Tibial nerve (tissue), 4 donors: ENCODE measurements around the gene CRYGD. TPM values are rescaled to one million over a fixed set of nuclear protein-coding genes. Genes with fewer than 3 reads are reported as not detected.

ENCODE experiments used
- DNase-seq, 2 donors: peaks; one replicate each; pipeline ENCODE4 v3.0.0-alpha.2; 2019; ENCODE audit warnings: low spot score in 2 of 2
- H3K27ac ChIP-seq, 4 donors: fragments of 200-600 bp; sonication (generic) in 3 of 4; one replicate each; pipeline ENCODE4 v1.5.1; 2017 to 2019; ENCODE audit warnings: mild to moderate bottlenecking in 1 of 4
- H3K27me3 ChIP-seq, 2 donors: fragments of 200-600 bp; sonication (generic) in 1 of 2; one replicate each; pipeline versions ENCODE4 v1.5.1 to v1.6.0; 2017 to 2019
- H3K36me3 ChIP-seq, 3 donors: fragments of 200-600 bp; sonication (generic); one replicate each; pipeline ENCODE4 v1.5.1; 2018 to 2019
- H3K4me1 ChIP-seq, 4 donors: fragments of 200-600 bp; sonication (generic) in 3 of 4; one replicate each; pipeline ENCODE4 v1.5.1; 2017 to 2019
- H3K4me3 ChIP-seq, 4 donors: fragments of 200-600 bp; sonication (generic) in 3 of 4; one replicate each; pipeline ENCODE4 v1.5.1; 2017 to 2019; ENCODE audit warnings: mild to moderate bottlenecking in 1 of 4, moderate library complexity in 1 of 4
- H3K9me3 ChIP-seq, 4 donors: fragments of 200-600 bp; sonication (generic) in 3 of 4; one replicate each; pipeline ENCODE4 v1.5.1; 2017 to 2019
- CTCF ChIP-seq, 5 experiments: fragments of 200-600 bp in 3 of 5; fragments of 450-650 bp in 2 of 5; sonication (generic) in 3 of 5; IDR thresholded peaks; one replicate each; pipeline ENCODE4 v1.5.1; 2016 to 2019; ENCODE audit warnings: antibody characterized with exemption in 5 of 5, mild to moderate bottlenecking in 3 of 5, moderate library complexity in 2 of 5
- EP300 ChIP-seq, 2 donors: sonication (generic); formaldehyde crosslinking; IDR thresholded peaks; one replicate each; pipeline ENCODE4 v1.6.1; 2017; ENCODE audit warnings: antibody characterized with exemption in 2 of 2, mild to moderate bottlenecking in 1 of 2
- POLR2A ChIP-seq, 2 donors: fragments of 450-650 bp; IDR thresholded peaks; one replicate each; pipeline ENCODE4 v1.6.1; 2017; ENCODE audit warnings: antibody characterized with exemption in 2 of 2, mild to moderate bottlenecking in 2 of 2, moderate library complexity in 2 of 2
- WGBS, 2 donors: methylation state at CpG; one replicate each; pipeline ENCODE4 v1.1.5; 2018; 5-methylcytosine and 5-hydroxymethylcytosine counted together
- total RNA-seq, 4 donors: library from RNA; depleted of rRNA; stranded (reverse); fragments of >200 nt; gene quantifications; one replicate each; pipeline ENCODE4 v1.1.0, GENCODE V29; 2016

Gene CRYGD
- total RNA-seq, 4 donors from 2014 or later, result not detected

DNA sequence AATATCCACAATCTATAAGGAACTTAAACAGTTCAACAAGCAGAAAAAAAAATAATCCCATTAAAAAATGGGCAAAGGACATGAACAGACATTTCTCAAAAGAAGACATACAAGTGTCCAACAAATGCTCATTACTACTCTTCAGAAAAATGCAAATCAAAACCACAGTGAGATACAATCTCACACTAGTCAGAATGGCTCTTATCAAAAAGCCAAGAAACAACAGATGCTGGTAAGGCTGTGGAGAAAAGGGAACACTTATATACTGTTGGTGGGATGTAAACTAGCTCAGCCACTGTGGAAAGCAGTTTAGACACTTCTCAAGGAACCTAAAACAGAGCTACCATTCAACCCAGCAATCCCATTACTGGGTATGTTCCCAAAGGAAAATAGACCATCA is 28.8 kb upstream of the CRYGD start:
- Histone ChIP-seq H3K27me3 (no peaks in the 10 kb centered on the region), H3K4me3 (no peak overlapping the region), H3K36me3 (no peaks in the 10 kb centered on the region), H3K9me3 (peaks cover 0 to 8% (median 0%) of the 10 kb centered on the region in 4 donors), H3K4me1 (no peaks in the 10 kb centered on the region), H3K27ac (no peak overlapping the region)
- no peak for DNase-seq
- no peak for TF ChIP-seq CTCF (IDR thresholded peaks at IDR 0.05)
- no peak for TF ChIP-seq POLR2A (IDR thresholded peaks at IDR 0.05)
- TF ChIP-seq EP300 (IDR thresholded peaks at IDR 0.05), result no peak

GRCh38 chr2:208150956-208151355 is 26.6 kb upstream of the CRYGD start:
- TF ChIP-seq EP300 (IDR thresholded peaks at IDR 0.05) (no peak), CTCF (IDR thresholded peaks at IDR 0.05) (no peak), POLR2A (IDR thresholded peaks at IDR 0.05) (no peak)

DNA sequence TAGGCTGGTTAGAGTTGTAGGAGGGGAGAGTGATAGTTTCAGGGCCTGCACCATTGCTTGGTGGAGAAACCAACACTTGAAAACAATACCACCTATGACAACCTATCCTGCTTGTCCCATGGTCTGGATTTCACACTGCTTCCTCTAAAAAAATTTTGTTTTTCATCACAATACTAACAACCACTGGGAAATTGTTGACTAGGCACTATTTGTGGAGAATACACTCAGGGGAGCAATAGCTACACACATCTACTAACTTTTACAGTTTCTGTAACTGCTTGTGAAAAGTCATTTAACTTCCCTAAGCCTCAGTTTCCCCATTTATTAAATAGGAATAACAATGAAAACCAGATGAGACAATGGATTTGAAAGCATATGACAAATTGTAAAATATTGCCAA is 25.8 kb upstream of the CRYGD start:
- no peak for DNase-seq
- no peaks in the 10 kb centered on the region for H3K27me3 ChIP-seq
- no peak overlapping the region for H3K4me3 ChIP-seq
- H3K4me1 ChIP-seq, result no peaks in the 10 kb centered on the region
- H3K36me3 ChIP-seq, result no peaks in the 10 kb centered on the region
- TF ChIP-seq EP300 (IDR thresholded peaks at IDR 0.05), result no peak
- TF ChIP-seq POLR2A (IDR thresholded peaks at IDR 0.05), result no peak
- no peak for TF ChIP-seq CTCF (IDR thresholded peaks at IDR 0.05)
- no peak overlapping the region for H3K27ac ChIP-seq
- H3K9me3 ChIP-seq, result peaks cover 0 to 8% (median 0%) of the 10 kb centered on the region in 4 donors

More at GRCh38 chr2:208150956-208151355, 26.6 kb upstream of the CRYGD start:
- no peaks in the 10 kb centered on the region for H3K4me1 ChIP-seq
- H3K4me3 ChIP-seq, result no peak overlapping the region
- no peak overlapping the region for H3K27ac ChIP-seq
- H3K36me3 ChIP-seq, result no peaks in the 10 kb centered on the region
- H3K9me3 ChIP-seq, result peaks cover 0 to 8% (median 0%) of the 10 kb centered on the region in 4 donors
- H3K27me3 ChIP-seq, result no peaks in the 10 kb centered on the region
- WGBS, 2 donors, result 86 to 91% methylated on average over 1 of the region's 1 CpG
- no peak for DNase-seq

- Histone ChIP-seq H3K27me3 (no peaks in the 10 kb centered on the region), H3K27ac (no peak overlapping the region), H3K36me3 (no peaks in the 10 kb centered on the region), H3K4me1 (no peaks in the 10 kb centered on the region), H3K4me3 (no peak overlapping the region), H3K9me3 (peaks cover 0 to 8% (median 0%) of the 10 kb centered on the region in 4 donors)
- 69 to 76% methylated on average over 2 of the region's 2 CpGs for WGBS, 2 donors
- TF ChIP-seq POLR2A (IDR thresholded peaks at IDR 0.05), result no peak
- no peak for TF ChIP-seq EP300 (IDR thresholded peaks at IDR 0.05)
- TF ChIP-seq CTCF (IDR thresholded peaks at IDR 0.05), result no peak
- DNase-seq, result no peak
Observed at GRCh38 chr2:208148803-208149202, 24.5 kb upstream of the CRYGD start.

DNA sequence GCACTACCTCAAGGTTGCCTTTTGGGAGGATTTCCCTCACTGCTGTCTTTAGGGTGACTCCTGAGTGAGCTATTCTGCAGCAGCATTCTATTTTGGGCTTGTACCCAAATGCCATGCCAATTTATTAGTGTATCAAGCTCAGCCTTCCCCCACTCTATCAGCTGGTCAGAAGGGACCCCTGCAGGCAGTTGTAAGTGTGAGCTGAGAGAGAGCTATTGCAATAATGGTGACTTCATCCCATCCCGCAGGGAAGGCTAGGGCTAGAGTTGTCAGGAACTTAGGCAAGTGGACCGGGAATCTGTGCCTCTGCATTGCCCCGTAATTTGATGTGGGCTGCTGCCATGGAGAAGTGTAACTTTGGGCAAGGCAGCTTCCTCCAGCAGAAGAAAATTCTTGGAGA is 23.4 kb upstream of the CRYGD start:
- WGBS, 2 donors, result 74% methylated on average over 3 of the region's 3 CpGs
- no peak overlapping the region for H3K27ac ChIP-seq
- no peaks in the 10 kb centered on the region for H3K36me3 ChIP-seq
- H3K9me3 ChIP-seq, result peaks cover 0 to 8% (median 0%) of the 10 kb centered on the region in 4 donors
- TF ChIP-seq CTCF (IDR thresholded peaks at IDR 0.05) (no peak), EP300 (IDR thresholded peaks at IDR 0.05) (no peak), POLR2A (IDR thresholded peaks at IDR 0.05) (no peak)
- DNase-seq, result no peak
- H3K27me3 ChIP-seq, result no peaks in the 10 kb centered on the region
- no peak overlapping the region for H3K4me3 ChIP-seq
- no peaks in the 10 kb centered on the region for H3K4me1 ChIP-seq
